HG02943 (cell line): ENCODE data around the gene TNFRSF4.
A peak's percentile ranks its signal among the peaks of the same experiment; 100 is the strongest.

Experiments
- ATAC-seq: cut with Tn5 transposase; IDR thresholded peaks from one replicate; pipeline ENCODE4 v1.9.1; 2021; ENCODE audit warnings: mild to moderate bottlenecking, low read depth, moderate library complexity; ENCODE audit not compliant: unreplicated experiment

The TNFRSF4 gene

GRCh38 chr1:1234180-1234808 is 20.3 kb upstream of the TNFRSF4 start:
- ATAC-seq, result no peak

GRCh38 chr1:1233567-1233892 is 19.6 kb upstream of the TNFRSF4 start:
- no peak for ATAC-seq

GRCh38 chr1:1232796-1233566 is 19.0 kb upstream of the TNFRSF4 start:
- no peak for ATAC-seq

GRCh38 chr1:1232208-1232795 is 18.3 kb upstream of the TNFRSF4 start, which contains the start of gene B3GALT6:
B3GALT6 (plus strand) TSS chr1:1232237; CDS start chr1:1232279, 42 bp downstream.
- no peak for ATAC-seq

- ATAC-seq, result peak; percentile 80
These were observed 17.7 kb upstream of the TNFRSF4 start, which contains the start of gene SDF4 for GRCh38 chr1:1231400-1232207. SDF4 (minus strand) TSS chr1:1232001; CDS start chr1:1228772, 3,229 bp downstream.

GRCh38 chr1:1230656-1231399 is 16.9 kb upstream of the TNFRSF4 start:
- no peak for ATAC-seq

GRCh38 chr1:1229770-1230169 is 15.8 kb upstream of the TNFRSF4 start:
- no peak for ATAC-seq

- no peak for ATAC-seq
These were observed 14.8 kb upstream of the TNFRSF4 start for GRCh38 chr1:1228596-1229321.

GRCh38 chr1:1228187-1228586 is 14.2 kb upstream of the TNFRSF4 start:
- ATAC-seq, result no peak

GRCh38 chr1:1227386-1227785 is 13.4 kb upstream of the TNFRSF4 start:
- ATAC-seq, result no peak

- ATAC-seq, result no peak
These were observed 12.8 kb upstream of the TNFRSF4 start for GRCh38 chr1:1226566-1227362.

GRCh38 chr1:1225913-1226312 is 12.0 kb upstream of the TNFRSF4 start:
- ATAC-seq, result no peak

GRCh38 chr1:1225238-1225845 is 11.4 kb upstream of the TNFRSF4 start:
- ATAC-seq, result no peak

GRCh38 chr1:1223891-1224290 is 9.9 kb upstream of the TNFRSF4 start:
- ATAC-seq, result no peak

GRCh38 chr1:1223321-1223720 is 9.4 kb upstream of the TNFRSF4 start:
- ATAC-seq, result no peak

- ATAC-seq, result no peak
These were observed 8.7 kb upstream of the TNFRSF4 start for GRCh38 chr1:1222575-1223225.

GRCh38 chr1:1221887-1222574 is 8.1 kb upstream of the TNFRSF4 start:
- ATAC-seq, result no peak
